MM.1S (cell line): ENCODE data around the gene BTBD6.

Experiments
- DNase-seq: peaks from one replicate; pipeline ENCODE4 v3.0.0-alpha.2; 2015
- H2AFZ ChIP-seq: fragments of 300-600 bp; sonication (generic); 2 replicates; pipeline ENCODE4 v1.6.0; 2016; ENCODE audit warnings: antibody characterized with exemption, low read length
- H3F3A ChIP-seq: fragments of 300-600 bp; sonication (generic); 2 replicates; pipeline ENCODE4 v1.6.1; 2016; ENCODE audit warnings: mild to moderate bottlenecking, antibody characterized with exemption, low read length, moderate library complexity, mixed read lengths; ENCODE audit not compliant: insufficient read depth
- H3K27ac ChIP-seq: fragments of 300-600 bp; sonication (generic); 2 replicates; pipeline ENCODE4 v1.5.1; 2016; ENCODE audit warnings: mild to moderate bottlenecking, low read length
- H3K27me3 ChIP-seq: fragments of 300-600 bp; sonication (generic); replicated peaks from 2 replicates; pipeline ENCODE4 v1.6.0; 2016; ENCODE audit warnings: low read length; ENCODE audit not compliant: insufficient read depth
- H3K36me3 ChIP-seq: fragments of 300-600 bp; sonication (generic); replicated peaks from 2 replicates; pipeline ENCODE4 v1.6.1; 2016; ENCODE audit warnings: mild to moderate bottlenecking, low read length, mixed read lengths; ENCODE audit not compliant: insufficient read depth
- H3K4me1 ChIP-seq: fragments of 300-600 bp; sonication (generic); 2 replicates; pipeline ENCODE4 v1.6.1; 2016; ENCODE audit warnings: low read length, mixed read lengths
- H3K4me2 ChIP-seq: fragments of 300-600 bp; sonication (generic); 2 replicates; pipeline ENCODE4 v1.6.0; 2016; ENCODE audit warnings: low read depth, low read length
- H3K4me3 ChIP-seq: fragments of 300-600 bp; sonication (generic); 2 replicates; pipeline ENCODE4 v1.5.1; 2016; ENCODE audit warnings: low read length, mixed read lengths
- H3K79me2 ChIP-seq: fragments of 300-600 bp; sonication (generic); 2 replicates; pipeline ENCODE4 v1.6.1; 2016; ENCODE audit warnings: mixed run types, low read length, mixed read lengths
- H3K9ac ChIP-seq: fragments of 300-600 bp; sonication (generic); 2 replicates; pipeline ENCODE4 v1.6.1; 2016; ENCODE audit warnings: low read length, mixed read lengths
- H3K9me2 ChIP-seq: fragments of 300-600 bp; sonication (generic); replicated peaks from 2 replicates; pipeline ENCODE4 v1.6.1; 2016; ENCODE audit warnings: mild to moderate bottlenecking, low read length, mixed read lengths; ENCODE audit not compliant: insufficient read depth
- H3K9me3 ChIP-seq: fragments of 300-600 bp; sonication (generic); replicated peaks from 2 replicates; pipeline ENCODE4 v1.6.1; 2016; ENCODE audit warnings: mild to moderate bottlenecking, low read length, mixed read lengths; ENCODE audit not compliant: insufficient read depth
- H4K20me1 ChIP-seq: fragments of 300-600 bp; sonication (generic); 2 replicates; pipeline ENCODE4 v1.6.1; 2016; ENCODE audit warnings: mild to moderate bottlenecking, low read length, moderate library complexity, mixed read lengths; ENCODE audit not compliant: insufficient read depth
- EZH2 ChIP-seq: fragments of 300-600 bp; sonication (generic); optimal IDR thresholded peaks from 2 replicates; pipeline ENCODE3; 2017; ENCODE audit warnings: low read depth, mild to moderate bottlenecking, antibody characterized with exemption, low read length, mixed read lengths
- EZH2phosphoT487 ChIP-seq: fragments of 300-600 bp; sonication (generic); IDR thresholded peaks from 2 replicates; pipeline ENCODE4 v1.6.1; 2018; ENCODE audit warnings: antibody characterized with exemption, low read length
- TF ChIP-seq, protein P1 (sequence below): fragments of 300-600 bp; sonication (generic); IDR thresholded peaks from 2 replicates; pipeline ENCODE4 v1.5.1; 2016; ENCODE audit warnings: antibody characterized with exemption, low read length, mixed read lengths

The BTBD6 gene

GRCh38 chr14:105247026-105247425 lies 1.3 kb upstream of the BTBD6 start:
- Histone ChIP-seq H3F3A (no peaks in the 10 kb centered on the region), H3K4me1 (no peaks in the 10 kb centered on the region), H2AFZ (no peak overlapping the region), H3K4me3 (no peak overlapping the region), H3K4me2 (no peak overlapping the region), H4K20me1 (no peaks in the 10 kb centered on the region), H3K9me2 (no peaks in the 10 kb centered on the region), H3K79me2 (no peaks in the 10 kb centered on the region), H3K27ac (no peak overlapping the region), H3K36me3 (no peaks in the 10 kb centered on the region), H3K9me3 (no peaks in the 10 kb centered on the region), H3K9ac (no peak overlapping the region), H3K27me3 (no peaks in the 10 kb centered on the region)
- DNase-seq: no peak
- TF ChIP-seq, protein P1, sequence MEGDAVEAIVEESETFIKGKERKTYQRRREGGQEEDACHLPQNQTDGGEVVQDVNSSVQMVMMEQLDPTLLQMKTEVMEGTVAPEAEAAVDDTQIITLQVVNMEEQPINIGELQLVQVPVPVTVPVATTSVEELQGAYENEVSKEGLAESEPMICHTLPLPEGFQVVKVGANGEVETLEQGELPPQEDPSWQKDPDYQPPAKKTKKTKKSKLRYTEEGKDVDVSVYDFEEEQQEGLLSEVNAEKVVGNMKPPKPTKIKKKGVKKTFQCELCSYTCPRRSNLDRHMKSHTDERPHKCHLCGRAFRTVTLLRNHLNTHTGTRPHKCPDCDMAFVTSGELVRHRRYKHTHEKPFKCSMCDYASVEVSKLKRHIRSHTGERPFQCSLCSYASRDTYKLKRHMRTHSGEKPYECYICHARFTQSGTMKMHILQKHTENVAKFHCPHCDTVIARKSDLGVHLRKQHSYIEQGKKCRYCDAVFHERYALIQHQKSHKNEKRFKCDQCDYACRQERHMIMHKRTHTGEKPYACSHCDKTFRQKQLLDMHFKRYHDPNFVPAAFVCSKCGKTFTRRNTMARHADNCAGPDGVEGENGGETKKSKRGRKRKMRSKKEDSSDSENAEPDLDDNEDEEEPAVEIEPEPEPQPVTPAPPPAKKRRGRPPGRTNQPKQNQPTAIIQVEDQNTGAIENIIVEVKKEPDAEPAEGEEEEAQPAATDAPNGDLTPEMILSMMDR: no peak
- no peak for TF ChIP-seq EZH2phosphoT487
- no peak for TF ChIP-seq EZH2

- TF ChIP-seq, protein P1: no peak
- no peak for TF ChIP-seq EZH2
- no peak for TF ChIP-seq EZH2phosphoT487
- H3K9me2 ChIP-seq: no peaks in the 10 kb centered on the region
- H3K9ac ChIP-seq: no peak overlapping the region
- peak overlapping the region; percentile 68 for H3K4me2 ChIP-seq
- H3K4me3 ChIP-seq: peak overlapping the region; percentile 39; the same call in 1 of the 2 replicates
- no peaks in the 10 kb centered on the region for H3K27me3 ChIP-seq
- H4K20me1 ChIP-seq: no peaks in the 10 kb centered on the region
- no peaks in the 10 kb centered on the region for H3K36me3 ChIP-seq
- no peaks in the 10 kb centered on the region for H3K79me2 ChIP-seq
- no peaks in the 10 kb centered on the region for H3F3A ChIP-seq
- no peak overlapping the region for H3K27ac ChIP-seq
- no peak overlapping the region for H2AFZ ChIP-seq
- DNase-seq: no peak
- H3K9me3 ChIP-seq: no peaks in the 10 kb centered on the region
- no peaks in the 10 kb centered on the region for H3K4me1 ChIP-seq
Measured at GRCh38 chr14:105247715-105248367, 492 bp upstream of the BTBD6 start.

- DNase-seq: no peak
- Histone ChIP-seq H3K9me3 (no peaks in the 10 kb centered on the region), H3K4me1 (no peaks in the 10 kb centered on the region), H3K9ac (no peak overlapping the region), H3K4me3 (peak overlapping the region; percentile 44; the same call in 1 of the 2 replicates), H3K9me2 (no peaks in the 10 kb centered on the region), H3K36me3 (no peaks in the 10 kb centered on the region), H3K27me3 (no peaks in the 10 kb centered on the region), H3K27ac (no peak overlapping the region), H3K4me2 (no peak overlapping the region), H3F3A (no peaks in the 10 kb centered on the region), H3K79me2 (no peaks in the 10 kb centered on the region), H4K20me1 (no peaks in the 10 kb centered on the region), H2AFZ (no peak overlapping the region)
- TF ChIP-seq EZH2: no peak
- TF ChIP-seq EZH2phosphoT487: no peak
Measured at GRCh38 chr14:105249182-105250007, 1.1 kb downstream of the BTBD6 start.
